HCT116 (cell line): ENCODE measurements around the gene AP5Z1. TPM values are rescaled to one million over a fixed set of nuclear protein-coding genes. Genes with fewer than 3 reads are reported as not detected.

Experiments
- ATAC-seq: fragments of 200-7000 bp; cut with Tn5 transposase; 2 replicates; pipeline ENCODE4 v1.9.1; 2020; ENCODE audit warnings: mild to moderate bottlenecking, moderate library complexity
- BruUV-seq: library from RNA; stranded (reverse); fragments of 400-500 nt; replicated peaks from 2 replicates; lab custom pipeline; 2021; lab: Mats Ljungman, UMichigan
- CTCF ChIA-PET: fragments of 300-600 bp; sonication (Branson Sonifier 250); formaldehyde crosslinking; loops from one replicate; lab custom pipeline; 2021; ENCODE audit warnings: antibody characterized with exemption; lab: Charles Lee
- POLR2A ChIA-PET: fragments of 300-600, 350-600 bp; sonication (Branson Sonifier 250); formaldehyde crosslinking; loops from one replicate; lab custom pipeline; 2021; ENCODE audit warnings: antibody characterized with exemption; lab: Charles Lee
- RAD21 ChIA-PET, 2 experiments: fragments of 300-600 bp; sonication (Branson Sonifier 250); formaldehyde crosslinking; loops; one replicate each; lab custom pipeline; 2023; ENCODE audit warnings: low total read pairs in 2 of 2; ENCODE audit not compliant: uncharacterized antibody in 2 of 2, unreplicated experiment in 2 of 2, low non-redundant PET in 1 of 2; lab: Charles Lee
- DNase-seq: peaks from one replicate; pipeline ENCODE4 v3.0.0-alpha.2; 2010; ENCODE audit warnings: low read depth, low spot score
- H2AFZ ChIP-seq: fragments of 200-600 bp; shearing (Covaris generic), sonication (generic); 2 replicates; pipeline ENCODE4 v1.6.1; 2017; ENCODE audit warnings: low read depth, mixed run types, mixed read lengths, antibody characterized with exemption, low read length; ENCODE audit not compliant: poor library complexity, severe bottlenecking
- H3K27ac ChIP-seq: 2 replicates; pipeline ENCODE4 v1.5.1; 2012; ENCODE audit warnings: low read depth, low read length
- H3K27me3 ChIP-seq: fragments of 200-600 bp; sonication (generic); 2 replicates; pipeline ENCODE4 v1.6.1; 2016; ENCODE audit warnings: mixed run types, low read length, mixed read lengths; ENCODE audit not compliant: insufficient read depth
- H3K36me3 ChIP-seq, 2 experiments: fragments of 200-500 bp in 1 of 2; fragments of 200-600 bp in 1 of 2; sonication (Bioruptor generic) in 1 of 2; sonication (generic) in 1 of 2; 2 replicates each; pipeline versions ENCODE4 v1.5.1 to v1.6.1; 2014 to 2016; ENCODE audit warnings: low read length in 2 of 2, inconsistent platforms in 1 of 2, mixed read lengths in 1 of 2, mixed run types in 1 of 2; ENCODE audit not compliant: insufficient read depth in 2 of 2, control insufficient read depth in 1 of 2
- H3K4me1 ChIP-seq, 2 experiments: fragments of 200-600 bp in 1 of 2; sonication (generic) in 1 of 2; 2 replicates each; pipeline versions ENCODE4 v1.5.1 to v1.6.1; 2012 to 2017; ENCODE audit warnings: low read length in 2 of 2, inconsistent platforms in 1 of 2, mild to moderate bottlenecking in 1 of 2, mixed read lengths in 1 of 2, mixed run types in 1 of 2, moderate library complexity in 1 of 2; ENCODE audit not compliant: insufficient read depth in 2 of 2, control insufficient read depth in 1 of 2
- H3K4me2 ChIP-seq: fragments of 200-600 bp; sonication (generic); 2 replicates; pipeline ENCODE4 v1.6.1; 2017; ENCODE audit warnings: mixed run types, low read length, mixed read lengths
- H3K4me3 ChIP-seq, 2 experiments: fragments of 200-600 bp in 1 of 2; sonication (generic) in 1 of 2; replicated peaks in 1 of 2; 2 replicates each; pipeline ENCODE4 v1.5.1; 2011 to 2016; ENCODE audit warnings: low read length in 2 of 2, control low read depth in 1 of 2, low read depth in 1 of 2, mild to moderate bottlenecking in 1 of 2, mixed read lengths in 1 of 2, mixed run types in 1 of 2
- H3K79me2 ChIP-seq: fragments of 200-600 bp; sonication (generic); 2 replicates; pipeline ENCODE4 v1.6.1; 2017; ENCODE audit warnings: mild to moderate bottlenecking, mixed run types, low read length, moderate library complexity, mixed read lengths; ENCODE audit not compliant: insufficient read depth
- H3K9ac ChIP-seq: fragments of 200-600 bp; sonication (generic); 2 replicates; pipeline ENCODE4 v1.6.1; 2016; ENCODE audit warnings: low read length, mixed read lengths
- H3K9me2 ChIP-seq: fragments of 200-600 bp; sonication (generic), shearing (Covaris generic); 2 replicates; pipeline ENCODE4 v1.6.1; 2017; ENCODE audit warnings: mixed run types, mild to moderate bottlenecking, moderate library complexity; ENCODE audit not compliant: insufficient read depth
- H3K9me3 ChIP-seq, 2 experiments: fragments of 200-500 bp in 1 of 2; fragments of 200-600 bp in 1 of 2; sonication (Bioruptor generic) in 1 of 2; sonication (generic) in 1 of 2; 2 replicates each; pipeline ENCODE4 v1.6.1; 2014 to 2017; ENCODE audit warnings: low read length in 2 of 2, mixed read lengths in 2 of 2, inconsistent platforms in 1 of 2, low read depth in 1 of 2, mild to moderate bottlenecking in 1 of 2, mixed run types in 1 of 2, moderate library complexity in 1 of 2; ENCODE audit not compliant: control insufficient read depth in 1 of 2, insufficient read depth in 1 of 2
- H4K20me1 ChIP-seq: fragments of 200-600 bp; sonication (generic), shearing (Covaris generic); 2 replicates; pipeline ENCODE4 v1.6.1; 2017; ENCODE audit warnings: mixed run types, mild to moderate bottlenecking, moderate library complexity; ENCODE audit not compliant: insufficient read depth
- ATF3 ChIP-seq: IDR thresholded peaks from 2 replicates; pipeline ENCODE4 v1.6.1; 2012
- CBX3 ChIP-seq: IDR thresholded peaks from 2 replicates; pipeline ENCODE4 v1.6.1; 2012; ENCODE audit warnings: low read depth
- EGR1 ChIP-seq: IDR thresholded peaks from 2 replicates; pipeline ENCODE4 v1.6.1; 2012; ENCODE audit warnings: low read depth
- ELF1 ChIP-seq: IDR thresholded peaks from 2 replicates; pipeline ENCODE4 v1.6.1; 2012; ENCODE audit warnings: low read depth, borderline replicate concordance
- EZH2 ChIP-seq: fragments of 200-600 bp; sonication (generic); IDR thresholded peaks from 2 replicates; pipeline ENCODE4 v1.6.1; 2017; ENCODE audit warnings: antibody characterized with exemption, mixed run types
- FOSL1 ChIP-seq: IDR thresholded peaks from 2 replicates; pipeline ENCODE4 v1.6.1; 2012; ENCODE audit warnings: low read depth
- JUND ChIP-seq: IDR thresholded peaks from 2 replicates; pipeline ENCODE4 v1.6.1; 2012
- SIN3A ChIP-seq: IDR thresholded peaks from 2 replicates; pipeline ENCODE4 v1.6.1; 2012; ENCODE audit warnings: low read depth
- SP1 ChIP-seq: IDR thresholded peaks from 2 replicates; pipeline ENCODE4 v1.6.1; 2012; ENCODE audit warnings: low read depth
- TCF7L2 ChIP-seq: IDR thresholded peaks from 2 replicates; pipeline ENCODE4 v1.7.0; 2011; ENCODE audit warnings: borderline replicate concordance, inconsistent platforms; ENCODE audit not compliant: insufficient read depth, insufficient read length; ENCODE audit errors: extremely low read depth
- YY1 ChIP-seq: IDR thresholded peaks from 2 replicates; pipeline ENCODE4 v1.6.1; 2011; ENCODE audit warnings: low read length, low read depth, moderate library complexity, mild to moderate bottlenecking; ENCODE audit not compliant: insufficient replicate concordance; ENCODE audit errors: extremely low read depth
- ZFX ChIP-seq: fragments of 450-650 bp; IDR thresholded peaks from 2 replicates; pipeline ENCODE4 v1.6.1; 2017
- intact Hi-C: fragments of 100-400 bp; cut with micrococcal nuclease; formaldehyde crosslinking; loops from 2 replicates; pipeline ENCODE4 v1.10.0; 2022
- total RNA-seq: library from RNA; stranded (reverse); gene quantifications from one replicate; pipeline ENCODE4 v1.2.1, GENCODE V29; 2021; ENCODE audit not compliant: unreplicated experiment
- TF ChIP-seq, protein P1 (sequence below): IDR thresholded peaks from 2 replicates; pipeline ENCODE4 v1.6.1; 2012; ENCODE audit warnings: low read depth
- TF ChIP-seq, protein P2 (sequence below): IDR thresholded peaks from 2 replicates; pipeline ENCODE4 v1.6.1; 2012

AP5Z1 gene
- total RNA-seq, 1 experiment from 2014 or later = 23.2 TPM

GRCh38 chr7:4747013-4747412 lies 28.4 kb upstream of the AP5Z1 start:
- Histone ChIP-seq H3K9ac (no peak overlapping the region), H3K9me2 (no peaks in the 10 kb centered on the region), H4K20me1 (peaks cover 6% of the 10 kb centered on the region; the same call in 1 of the 2 replicates), H3K36me3 (peaks cover 5 to 10% of the 10 kb centered on the region in 2 experiments; a peak in 2 of 4 replicates), H3K27me3 (no peaks in the 10 kb centered on the region), H2AFZ (no peak overlapping the region), H3K4me2 (no peak overlapping the region), H3K27ac (no peak overlapping the region), H3K79me2 (peaks cover 82% of the 10 kb centered on the region), H3K4me3 (no peak overlapping the region), H3K9me3 (no peaks in the 10 kb centered on the region), H3K4me1 (peaks cover 19 to 30% of the 10 kb centered on the region in 2 experiments)
- no peak for TF ChIP-seq CBX3
- TF ChIP-seq SP1 = no peak
- TF ChIP-seq EZH2 = no peak
- no peak for TF ChIP-seq JUND
- TF ChIP-seq, protein P1, sequence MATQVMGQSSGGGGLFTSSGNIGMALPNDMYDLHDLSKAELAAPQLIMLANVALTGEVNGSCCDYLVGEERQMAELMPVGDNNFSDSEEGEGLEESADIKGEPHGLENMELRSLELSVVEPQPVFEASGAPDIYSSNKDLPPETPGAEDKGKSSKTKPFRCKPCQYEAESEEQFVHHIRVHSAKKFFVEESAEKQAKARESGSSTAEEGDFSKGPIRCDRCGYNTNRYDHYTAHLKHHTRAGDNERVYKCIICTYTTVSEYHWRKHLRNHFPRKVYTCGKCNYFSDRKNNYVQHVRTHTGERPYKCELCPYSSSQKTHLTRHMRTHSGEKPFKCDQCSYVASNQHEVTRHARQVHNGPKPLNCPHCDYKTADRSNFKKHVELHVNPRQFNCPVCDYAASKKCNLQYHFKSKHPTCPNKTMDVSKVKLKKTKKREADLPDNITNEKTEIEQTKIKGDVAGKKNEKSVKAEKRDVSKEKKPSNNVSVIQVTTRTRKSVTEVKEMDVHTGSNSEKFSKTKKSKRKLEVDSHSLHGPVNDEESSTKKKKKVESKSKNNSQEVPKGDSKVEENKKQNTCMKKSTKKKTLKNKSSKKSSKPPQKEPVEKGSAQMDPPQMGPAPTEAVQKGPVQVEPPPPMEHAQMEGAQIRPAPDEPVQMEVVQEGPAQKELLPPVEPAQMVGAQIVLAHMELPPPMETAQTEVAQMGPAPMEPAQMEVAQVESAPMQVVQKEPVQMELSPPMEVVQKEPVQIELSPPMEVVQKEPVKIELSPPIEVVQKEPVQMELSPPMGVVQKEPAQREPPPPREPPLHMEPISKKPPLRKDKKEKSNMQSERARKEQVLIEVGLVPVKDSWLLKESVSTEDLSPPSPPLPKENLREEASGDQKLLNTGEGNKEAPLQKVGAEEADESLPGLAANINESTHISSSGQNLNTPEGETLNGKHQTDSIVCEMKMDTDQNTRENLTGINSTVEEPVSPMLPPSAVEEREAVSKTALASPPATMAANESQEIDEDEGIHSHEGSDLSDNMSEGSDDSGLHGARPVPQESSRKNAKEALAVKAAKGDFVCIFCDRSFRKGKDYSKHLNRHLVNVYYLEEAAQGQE = no peak
- no peak for TF ChIP-seq FOSL1
- TF ChIP-seq, protein P2, sequence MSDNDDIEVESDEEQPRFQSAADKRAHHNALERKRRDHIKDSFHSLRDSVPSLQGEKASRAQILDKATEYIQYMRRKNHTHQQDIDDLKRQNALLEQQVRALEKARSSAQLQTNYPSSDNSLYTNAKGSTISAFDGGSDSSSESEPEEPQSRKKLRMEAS = no peak
- TF ChIP-seq TCF7L2 = no peak
- no peak for TF ChIP-seq YY1
- TF ChIP-seq ELF1 = no peak
- no peak for TF ChIP-seq ATF3
- no peak for TF ChIP-seq SIN3A
- no peak for TF ChIP-seq EGR1
- no peak for TF ChIP-seq ZFX
- ChIA-PET POLR2A (no interaction called here), RAD21 (no interaction called here), CTCF (no interaction called here)
- no TSS peak for BruUV-seq
- intact Hi-C loops = no loop called here
- no peak for ATAC-seq
- no peak for DNase-seq
